NT2/D1 (cell line): ENCODE results near the gene PKMYT1.

Source experiments
- SUZ12 ChIP-seq: IDR thresholded peaks from 2 replicates; pipeline ENCODE4 v1.6.1; 2011; ENCODE audit not compliant: insufficient read length, insufficient read depth; ENCODE audit errors: extremely low read depth
- ZNF274 ChIP-seq: IDR thresholded peaks from 2 replicates; pipeline ENCODE4 v1.6.1; 2011; ENCODE audit warnings: mild to moderate bottlenecking, low read depth, low read length

GRCh38 chr16:2996298-2996697 is 16.1 kb upstream of the PKMYT1 start:
- no peak for TF ChIP-seq ZNF274
- TF ChIP-seq SUZ12, result no peak
